Fibroblast of mammary gland (primary cell): ENCODE results near the gene CXCL3.

ENCODE experiments used
- DNase-seq: peaks from one replicate; pipeline ENCODE4 v3.0.0-alpha.2; 2010; ENCODE audit warnings: low read depth
- H3K4me3 ChIP-seq: 2 replicates; pipeline ENCODE4 v1.5.1; 2011; ENCODE audit warnings: low read depth, mild to moderate bottlenecking, low read length, moderate library complexity; ENCODE audit not compliant: control insufficient read depth
- TF ChIP-seq, protein P1 (sequence below): conservative IDR thresholded peaks from 2 replicates; pipeline ENCODE4 v1.5.1; 2011; ENCODE audit warnings: low read depth, low read length, inconsistent platforms; ENCODE audit not compliant: control insufficient read depth, insufficient read depth

CXCL3 gene

DNA sequence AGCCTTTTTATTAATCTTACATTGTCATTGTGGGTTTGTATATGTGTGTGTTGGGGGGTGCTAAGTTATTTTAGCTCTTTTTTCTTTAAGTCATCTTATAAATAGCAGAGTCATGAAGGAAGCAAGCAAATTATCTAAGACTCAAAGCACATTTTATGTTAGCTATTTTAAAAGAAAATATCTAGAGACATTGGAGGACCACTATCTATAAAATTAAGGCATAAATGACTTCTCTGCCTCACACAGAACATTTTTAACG lies 46.8 kb downstream of the CXCL3 start:
- TF ChIP-seq, protein P1, sequence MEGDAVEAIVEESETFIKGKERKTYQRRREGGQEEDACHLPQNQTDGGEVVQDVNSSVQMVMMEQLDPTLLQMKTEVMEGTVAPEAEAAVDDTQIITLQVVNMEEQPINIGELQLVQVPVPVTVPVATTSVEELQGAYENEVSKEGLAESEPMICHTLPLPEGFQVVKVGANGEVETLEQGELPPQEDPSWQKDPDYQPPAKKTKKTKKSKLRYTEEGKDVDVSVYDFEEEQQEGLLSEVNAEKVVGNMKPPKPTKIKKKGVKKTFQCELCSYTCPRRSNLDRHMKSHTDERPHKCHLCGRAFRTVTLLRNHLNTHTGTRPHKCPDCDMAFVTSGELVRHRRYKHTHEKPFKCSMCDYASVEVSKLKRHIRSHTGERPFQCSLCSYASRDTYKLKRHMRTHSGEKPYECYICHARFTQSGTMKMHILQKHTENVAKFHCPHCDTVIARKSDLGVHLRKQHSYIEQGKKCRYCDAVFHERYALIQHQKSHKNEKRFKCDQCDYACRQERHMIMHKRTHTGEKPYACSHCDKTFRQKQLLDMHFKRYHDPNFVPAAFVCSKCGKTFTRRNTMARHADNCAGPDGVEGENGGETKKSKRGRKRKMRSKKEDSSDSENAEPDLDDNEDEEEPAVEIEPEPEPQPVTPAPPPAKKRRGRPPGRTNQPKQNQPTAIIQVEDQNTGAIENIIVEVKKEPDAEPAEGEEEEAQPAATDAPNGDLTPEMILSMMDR, result no peak
- H3K4me3 ChIP-seq, result no peak overlapping the region
- DNase-seq, result no peak

DNA sequence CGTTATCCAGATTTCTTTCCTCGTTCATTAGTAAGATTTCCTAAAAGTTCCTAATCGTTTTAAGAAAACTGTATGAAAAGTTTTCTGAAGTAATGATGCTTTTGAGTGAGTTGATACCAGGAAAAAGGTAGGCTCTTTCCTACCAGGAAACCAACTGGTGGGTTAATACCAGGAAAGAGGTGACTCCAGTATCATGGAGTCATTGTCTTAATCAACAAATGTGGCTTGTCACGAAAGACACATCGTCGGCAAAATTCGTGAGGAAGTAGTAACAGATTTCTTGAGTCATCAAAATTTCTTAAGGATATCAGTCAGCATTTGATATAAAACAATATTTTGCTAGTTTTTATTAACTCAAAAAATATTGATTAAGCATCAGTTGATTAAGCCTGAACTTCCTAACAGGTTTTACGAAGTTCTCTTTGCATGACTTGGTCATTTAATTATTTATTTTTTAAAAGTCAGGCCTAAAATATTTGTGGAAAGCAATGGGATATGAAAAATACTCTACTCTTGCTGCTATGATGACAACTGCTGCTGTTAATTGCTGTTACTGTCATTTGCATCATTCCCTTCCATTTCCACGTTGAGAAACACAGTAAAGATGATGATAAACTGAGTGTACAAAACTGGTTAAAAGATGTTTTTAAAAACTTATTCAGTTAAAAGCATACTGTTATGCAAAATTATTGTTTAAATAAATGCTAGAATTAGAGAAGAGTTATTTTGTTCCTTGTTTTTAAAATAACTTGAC lies 47.3 kb downstream of the CXCL3 start:
- TF ChIP-seq, protein P1, result no peak
- no peak for DNase-seq
- no peak overlapping the region for H3K4me3 ChIP-seq

DNA sequence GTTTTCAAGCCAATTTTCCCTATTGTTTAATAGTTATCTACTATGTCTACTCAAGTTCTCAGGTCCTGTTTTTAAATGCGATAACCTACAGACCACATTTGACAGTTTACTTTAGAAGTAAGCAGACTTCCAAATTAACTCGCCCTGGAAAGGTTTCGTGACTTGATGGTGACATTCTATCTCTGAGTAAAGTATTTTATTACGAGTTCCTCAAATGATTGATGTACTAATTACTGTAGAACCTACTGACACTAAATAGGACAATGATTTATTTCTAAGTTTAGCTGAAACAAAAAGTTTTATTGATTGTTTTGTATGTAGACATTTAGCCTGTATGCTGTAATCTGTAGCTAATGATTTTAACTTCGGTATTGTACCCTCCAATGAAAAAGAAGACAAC lies 48.6 kb downstream of the CXCL3 start:
- TF ChIP-seq, protein P1, result no peak

DNA sequence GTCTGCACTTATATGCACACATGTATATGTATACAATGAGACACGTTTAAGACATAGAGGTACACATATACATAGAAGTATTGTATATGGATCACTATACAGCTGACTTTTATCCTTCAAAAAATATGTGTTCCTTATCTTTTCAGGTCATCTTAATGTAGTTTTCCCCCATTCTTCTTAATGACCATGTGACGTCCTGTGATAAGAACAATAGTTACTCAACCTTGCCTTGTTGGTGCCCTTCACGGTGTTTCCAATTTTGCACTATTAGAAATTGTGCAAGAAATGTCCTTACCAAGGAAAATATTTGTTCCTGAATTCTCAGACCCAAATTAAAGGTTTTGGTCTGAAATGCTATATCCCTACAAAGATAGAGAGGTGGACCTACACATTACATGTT lies 49.5 kb downstream of the CXCL3 start:
- TF ChIP-seq, protein P1, result no peak
- H3K4me3 ChIP-seq, result no peak overlapping the region
- DNase-seq, result no peak

More for the DNA sequence above, 48.6 kb downstream of the CXCL3 start:
- H3K4me3 ChIP-seq, result no peak overlapping the region
- no peak for DNase-seq

DNA sequence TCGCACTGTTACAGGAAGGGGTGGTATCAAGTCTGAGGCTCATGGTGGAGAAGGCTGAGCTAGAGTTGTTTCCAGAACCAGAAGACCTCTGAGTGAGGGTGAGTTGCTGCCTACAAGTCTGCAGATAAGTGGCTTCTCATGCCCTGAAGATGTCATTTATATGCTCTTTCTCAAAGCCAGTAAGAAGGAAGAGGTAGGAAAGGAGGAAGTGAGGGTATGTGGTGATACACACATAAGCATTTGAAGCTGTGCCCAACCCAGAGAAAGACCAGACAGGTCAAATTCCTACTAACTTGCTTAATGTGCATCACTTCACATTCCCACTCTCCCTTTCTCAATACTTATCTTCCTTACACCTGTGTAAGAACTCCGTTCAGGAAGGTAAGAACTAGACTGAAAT lies 50.4 kb downstream of the CXCL3 start, which contains the start of gene PPBP:
Gene PPBP, minus strand, starts transcription at position 130 of the 400 bp plus-strand sequence. Its CDS starts 87 bp downstream, at position 43.
- DNase-seq, result no peak
- H3K4me3 ChIP-seq, result no peak within 1 kb of the TSS
- TF ChIP-seq, protein P1, result no peak
